T follicular helper cell (primary cell): ENCODE data around the gene PSMG4.

ENCODE experiments used
- DNase-seq: peaks from one replicate; pipeline ENCODE4 v3.0.0-alpha.2; 2020; ENCODE audit warnings: low read depth

Gene PSMG4

DNA sequence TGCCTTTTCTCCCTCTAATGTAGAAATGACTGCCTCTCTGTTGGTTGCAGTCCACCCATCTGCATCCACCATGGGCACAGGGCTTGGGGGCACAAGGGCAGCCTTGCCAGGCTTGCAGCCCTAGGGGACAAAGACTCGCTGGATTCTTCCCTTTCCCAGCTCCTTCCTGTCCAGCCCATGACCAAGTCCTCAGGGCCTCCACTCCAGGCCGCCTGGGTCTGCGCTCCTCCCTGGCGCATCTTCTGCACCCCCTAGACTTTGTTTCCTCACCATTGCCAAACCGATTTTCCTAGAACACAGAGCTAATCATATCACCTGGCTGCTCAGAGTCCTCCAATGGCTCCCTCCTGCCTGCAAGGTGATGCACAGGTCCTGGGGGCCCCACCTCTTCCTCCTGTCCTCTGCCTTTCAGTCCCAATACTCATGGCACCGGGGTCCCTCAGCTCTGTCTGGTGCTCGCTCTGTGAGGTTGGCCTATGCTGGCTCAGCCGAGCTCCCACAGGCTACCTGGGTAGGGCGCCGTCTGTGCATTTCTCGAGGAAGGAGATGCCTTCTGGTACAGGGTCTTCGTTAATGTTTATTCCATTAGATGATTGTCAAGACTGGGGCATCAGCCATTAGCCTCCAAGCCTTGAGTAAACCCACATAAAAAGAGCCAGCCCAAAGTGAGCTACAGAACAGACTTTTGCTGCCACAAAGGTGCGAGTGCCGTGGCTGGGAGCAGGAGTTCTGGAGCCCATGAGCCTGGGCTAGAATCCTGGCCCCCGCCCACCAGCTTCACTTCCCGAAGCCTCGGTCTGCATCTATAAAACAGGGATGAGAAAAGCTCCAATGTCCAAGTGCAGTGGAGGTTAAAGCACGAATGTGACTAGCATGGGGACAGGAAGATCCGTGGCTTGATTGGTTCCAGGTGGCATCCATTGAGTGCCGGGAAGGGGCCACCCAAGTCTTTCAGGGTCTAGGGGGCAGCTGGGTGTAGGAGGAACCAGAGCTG lies 17.7 kb downstream of the PSMG4 start:
- no peak for DNase-seq

DNA sequence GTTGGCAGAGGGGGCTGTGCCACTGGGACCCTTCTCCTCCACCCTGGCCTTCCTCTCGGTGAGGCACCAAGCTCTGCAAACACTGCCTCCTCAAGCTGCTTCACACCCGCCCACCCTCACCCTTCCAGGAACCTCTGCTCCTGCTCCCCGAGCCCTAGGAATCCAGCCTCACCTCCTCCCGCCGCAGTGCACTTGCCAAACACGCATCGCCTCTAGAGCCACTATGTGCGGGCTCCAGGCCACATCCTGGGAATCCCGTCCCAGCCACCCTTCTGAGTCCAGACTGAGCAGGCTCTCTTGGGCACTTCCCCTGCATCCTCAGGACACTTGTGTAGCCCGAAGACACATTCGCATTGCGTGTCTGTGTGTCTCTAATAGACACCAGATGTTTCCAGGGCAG lies 18.5 kb downstream of the PSMG4 start:
- no peak for DNase-seq

- DNase-seq, result no peak
Measured at GRCh38 chr6:3277851-3278416, 19.2 kb downstream of the PSMG4 start.

- DNase-seq, result no peak
Measured at GRCh38 chr6:3278691-3279090, 19.9 kb downstream of the PSMG4 start.

DNA sequence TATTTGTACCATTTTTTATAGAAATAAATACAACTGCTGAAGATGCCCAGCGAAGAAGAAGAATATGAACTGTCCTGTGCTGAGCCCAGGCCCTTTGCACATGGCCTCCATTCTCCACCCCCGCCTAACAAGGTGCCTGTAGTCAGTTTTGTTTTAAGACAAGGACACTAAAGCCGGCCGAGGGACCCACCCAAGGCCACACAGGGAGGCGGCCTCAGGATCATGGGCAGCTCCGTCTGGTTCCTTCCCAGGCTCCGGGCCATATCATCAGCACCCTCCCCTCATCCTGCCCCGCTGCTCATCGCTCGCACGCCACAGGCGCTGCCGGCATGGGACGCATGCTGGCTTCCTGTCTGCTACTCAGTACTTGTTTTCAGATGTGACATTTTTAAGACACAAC lies 21.3 kb downstream of the PSMG4 start:
- no peak for DNase-seq

- no peak for DNase-seq
Measured at GRCh38 chr6:3280866-3281465, 22.2 kb downstream of the PSMG4 start.

DNA sequence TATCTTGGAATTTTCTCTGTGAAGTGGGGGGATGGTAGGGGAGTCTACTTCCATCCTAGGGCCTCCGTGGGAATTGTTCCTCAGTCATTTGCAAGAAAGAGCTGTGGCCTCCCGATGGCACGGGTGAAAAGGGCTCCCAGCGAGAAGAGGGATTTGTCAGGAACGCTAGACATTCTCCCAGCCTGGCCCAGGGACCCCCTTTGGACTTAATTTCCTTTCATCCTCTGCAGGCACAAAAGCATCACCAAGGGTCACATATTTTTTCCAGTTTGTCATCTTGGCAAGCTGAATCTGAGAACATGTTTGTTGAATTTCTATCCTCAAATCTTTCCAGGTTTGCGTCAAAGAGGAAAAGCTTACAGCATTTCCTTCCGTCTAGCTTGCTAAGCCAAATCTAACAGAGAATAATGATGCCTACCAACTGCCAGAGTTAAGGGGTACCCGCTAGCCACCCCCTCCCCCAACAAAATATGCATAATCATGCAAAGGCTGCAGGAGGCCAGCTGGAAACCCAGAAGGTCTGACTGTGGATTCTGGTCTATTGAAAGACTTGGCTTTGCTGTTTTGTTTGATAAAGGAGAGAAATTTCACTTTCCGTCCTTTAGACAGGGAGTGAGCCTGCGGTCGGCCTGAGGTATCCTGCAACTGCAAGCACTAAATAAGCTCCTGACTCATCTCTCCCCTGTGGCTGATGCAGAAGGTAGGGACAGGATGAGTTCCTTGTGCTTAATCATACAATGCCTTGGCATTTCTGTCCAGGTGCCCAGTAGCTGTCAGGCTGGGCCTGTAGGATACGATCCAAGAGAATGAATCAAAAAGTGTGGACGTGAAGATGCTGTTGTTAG lies 23.1 kb downstream of the PSMG4 start:
- no peak for DNase-seq

- no peak for DNase-seq
Measured at GRCh38 chr6:3282476-3283236, 23.9 kb downstream of the PSMG4 start.

DNA sequence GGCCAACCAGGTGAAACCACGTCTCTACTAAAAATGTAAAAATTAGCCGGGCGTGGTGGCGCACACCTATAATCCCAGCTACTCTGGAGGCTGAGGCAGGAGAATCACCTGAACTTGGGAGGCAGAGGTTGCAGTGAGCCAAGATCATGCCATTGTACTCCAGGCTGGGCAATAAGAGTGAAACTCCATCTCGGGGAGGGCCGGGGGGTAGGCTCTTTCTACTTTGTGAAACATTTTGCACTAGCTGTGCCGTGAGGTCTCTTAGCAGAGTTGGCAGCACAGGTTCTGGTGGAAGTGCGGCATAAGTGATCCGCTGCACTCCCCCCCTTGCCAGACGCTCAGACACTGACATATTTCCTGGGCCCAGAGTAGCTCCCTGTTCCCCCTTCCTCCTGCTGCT lies 24.5 kb downstream of the PSMG4 start:
- DNase-seq, result no peak

GRCh38 chr6:3283641-3284435 lies 25.1 kb downstream of the PSMG4 start:
- DNase-seq, result no peak

DNA sequence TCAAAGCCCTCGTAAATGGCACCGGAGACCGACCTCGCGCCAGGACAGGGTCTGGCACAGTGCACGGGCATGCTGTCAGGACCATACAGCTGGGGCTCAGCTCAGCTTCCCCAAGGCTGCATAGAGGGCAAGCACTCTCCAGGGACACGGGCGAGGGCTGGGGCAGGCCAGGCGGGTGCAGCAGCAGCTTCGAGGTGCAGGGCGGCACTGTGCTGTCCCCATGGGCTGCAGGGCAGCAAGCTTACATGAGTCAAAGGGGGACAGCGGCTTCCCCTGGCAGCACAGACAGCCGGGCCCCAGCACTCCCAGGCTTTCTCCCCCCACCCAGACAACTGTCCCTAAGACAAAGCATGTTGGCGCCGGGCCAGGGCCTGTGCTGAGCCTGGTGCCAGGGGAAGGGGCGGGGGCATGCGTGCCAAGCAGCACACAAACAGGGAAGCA lies 25.7 kb downstream of the PSMG4 start:
- no peak for DNase-seq

- DNase-seq, result no peak
Measured at GRCh38 chr6:3285049-3285639, 26.4 kb downstream of the PSMG4 start.

- no peak for DNase-seq
Measured at GRCh38 chr6:3285732-3286131, 27.0 kb downstream of the PSMG4 start.

DNA sequence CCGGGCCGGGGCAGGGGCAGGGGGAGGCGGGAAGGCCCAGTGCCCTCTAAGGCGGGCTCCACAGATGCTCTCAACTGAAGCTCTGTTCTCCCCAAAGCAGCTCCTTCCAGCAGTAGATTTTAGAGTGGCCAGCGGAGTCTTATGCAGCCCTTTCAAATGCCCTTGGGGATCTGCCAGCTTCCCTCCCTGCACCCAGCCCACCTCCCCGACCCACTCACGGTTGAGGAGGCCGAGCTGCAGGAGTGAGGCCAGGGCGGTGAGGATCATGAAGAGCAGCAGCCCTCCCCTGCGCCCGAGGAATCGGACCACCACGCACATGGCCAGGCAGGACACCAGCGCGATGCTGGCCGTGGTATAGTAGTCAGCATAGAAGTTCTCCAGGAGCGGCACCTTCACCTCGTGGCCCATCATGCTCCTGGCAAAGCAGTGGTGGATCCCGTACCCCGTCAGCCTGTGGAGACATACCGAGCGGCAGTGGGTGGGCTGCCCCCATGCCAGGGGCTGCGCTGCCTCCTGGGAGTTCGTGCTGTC lies 28.0 kb downstream of the PSMG4 start:
- DNase-seq, result no peak

GRCh38 chr6:3287308-3287707 lies 28.6 kb downstream of the PSMG4 start:
- DNase-seq, result no peak

DNA sequence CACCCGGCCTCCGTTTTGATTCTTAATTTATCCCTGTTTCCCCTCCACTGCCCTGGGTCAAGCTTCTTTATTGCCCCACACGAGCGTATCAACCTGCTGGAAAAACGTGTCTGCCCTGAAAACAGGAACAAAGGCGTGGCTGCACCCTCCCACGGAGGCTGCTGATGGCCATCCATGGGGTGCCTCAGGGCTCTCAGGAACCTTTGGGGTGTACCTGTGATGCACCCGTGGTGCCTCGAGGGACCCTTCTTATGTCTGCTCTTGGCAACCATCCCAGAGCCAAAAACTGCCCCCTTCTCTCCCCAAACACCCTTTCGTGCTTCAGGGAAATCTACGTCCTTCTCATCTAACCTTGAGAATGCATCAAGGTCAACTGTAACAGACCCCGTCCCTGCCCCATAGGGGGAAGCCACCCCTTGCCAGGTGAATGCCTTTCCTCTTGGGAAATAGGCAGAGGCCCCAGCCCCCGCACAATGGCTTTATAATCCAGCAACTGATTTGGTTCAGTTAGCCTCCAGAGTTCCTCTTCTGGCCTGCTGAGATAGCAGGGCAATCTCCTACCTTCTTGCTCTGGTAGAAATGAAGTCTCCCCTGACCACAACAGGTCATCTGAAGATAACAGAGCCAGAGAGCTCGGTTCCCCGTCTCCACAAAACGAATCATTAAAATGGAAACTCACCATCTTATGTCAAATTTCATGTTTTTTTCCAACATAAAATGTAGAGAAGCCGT lies 29.4 kb downstream of the PSMG4 start:
- no peak for DNase-seq

DNA sequence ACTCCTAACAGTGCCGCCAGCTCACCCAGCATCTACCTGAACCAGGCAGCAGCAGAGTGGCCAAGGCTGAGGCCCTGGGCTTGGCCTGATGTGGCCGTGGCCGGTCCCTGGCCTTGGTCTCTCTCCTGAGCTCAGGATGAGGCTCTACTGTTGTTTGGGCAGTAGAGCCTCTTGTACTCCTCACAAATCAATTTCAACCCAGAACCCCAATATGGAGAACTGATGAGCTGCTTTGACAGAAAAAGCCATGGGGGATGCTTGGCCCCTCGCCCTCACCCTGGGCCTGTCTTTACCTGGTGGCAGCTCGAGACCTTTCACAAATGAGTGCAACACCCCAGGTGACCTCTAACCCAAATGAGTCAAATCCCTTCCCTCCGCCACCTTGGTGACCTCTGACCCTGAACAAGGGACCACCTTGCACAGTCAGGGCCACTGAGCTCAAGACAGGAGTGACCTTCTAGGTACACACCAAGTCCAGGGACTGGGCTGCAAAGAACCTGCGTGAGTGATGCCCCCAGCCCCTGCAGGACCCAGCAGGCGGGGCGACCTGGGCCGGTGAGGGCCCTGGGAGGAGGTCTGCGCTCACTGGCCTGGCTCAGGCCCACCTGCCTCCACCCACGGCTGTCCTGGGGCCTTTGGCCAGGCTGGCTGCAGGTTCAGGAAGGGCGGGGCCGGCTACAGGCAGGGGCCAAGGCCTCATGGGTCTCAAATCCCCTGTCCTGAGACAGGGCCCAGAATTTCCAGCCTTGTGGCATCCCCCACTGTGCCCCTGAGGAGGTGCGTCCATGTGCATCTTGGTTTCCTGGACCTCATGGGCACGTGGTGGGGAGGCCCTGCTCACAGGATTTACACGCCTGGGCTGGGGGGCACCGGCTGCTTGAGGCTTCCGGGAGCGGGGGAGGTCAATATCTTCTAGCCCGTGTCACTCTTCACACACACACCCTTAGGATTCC lies 30.2 kb downstream of the PSMG4 start:
- no peak for DNase-seq

DNA sequence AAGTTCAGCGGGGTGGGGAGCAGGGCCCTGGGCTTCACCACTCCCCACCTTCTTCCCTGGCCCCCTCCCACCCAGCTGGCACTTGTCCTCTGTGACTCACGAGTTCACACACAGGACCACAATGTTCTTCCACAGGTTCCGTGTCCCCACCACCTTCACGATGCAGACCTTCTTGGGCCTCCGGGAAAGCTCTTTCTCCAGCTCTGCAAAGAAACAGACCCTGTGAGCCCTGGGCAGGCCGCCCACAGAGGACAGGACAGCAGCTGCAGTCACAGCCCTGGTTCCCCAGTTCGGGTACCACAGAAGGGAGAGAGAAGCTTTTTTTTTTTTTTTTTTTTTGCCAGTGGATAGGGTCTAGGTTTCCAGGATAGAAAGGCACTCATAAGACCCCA lies 30.9 kb downstream of the PSMG4 start:
- no peak for DNase-seq
